ENCODE measurements around the gene TCAP. TPM values are rescaled to one million over a fixed set of nuclear protein-coding genes. Genes with fewer than 3 reads are reported as not detected.

The TCAP gene
- total and polyA plus RNA-seq, 12 donors = 0.78 to 13.6 (median 1.8) TPM; not detected in 1

GRCh38 chr17:39636927-39637736 lies 28.0 kb upstream of the TCAP start, which contains the start of gene STARD3:
STARD3 (plus strand) TSS chr17:39637144; CDS start chr17:39653532, 16,388 bp downstream.
- DNase-seq = peak; percentile 92 to 95 (median 93)
- Histone ChIP-seq H3K27ac (peak within 1 kb of the TSS; percentile 18 to 99 (median 79)), H3K36me3 (replicated peaks in 1 of 2) (no peaks in the 10 kb centered on the region), H3K27me3 (no peaks in the 10 kb centered on the region), H3K4me1 (replicated peaks in 1 of 2) (peaks cover 59 to 83% of the 10 kb centered on the region in 2 donors), H3K4me3 (peak within 1 kb of the TSS; percentile 62 to 99 (median 83)), H3K9me3 (replicated peaks in 1 of 3) (no peaks in the 10 kb centered on the region)
- 0 to 1% (median 1%) methylated on average over 32 to 69 of the region's 69 CpGs for WGBS, 4 donors
- TF ChIP-seq CTCF (IDR thresholded peaks at IDR 0.05) (peak in 1 of 6 experiments; percentile 17), POLR2A (IDR thresholded peaks at IDR 0.05) (peak; percentile 70 to 74)
- intact Hi-C loops (cut with DNase I) = no loop called here

DNA sequence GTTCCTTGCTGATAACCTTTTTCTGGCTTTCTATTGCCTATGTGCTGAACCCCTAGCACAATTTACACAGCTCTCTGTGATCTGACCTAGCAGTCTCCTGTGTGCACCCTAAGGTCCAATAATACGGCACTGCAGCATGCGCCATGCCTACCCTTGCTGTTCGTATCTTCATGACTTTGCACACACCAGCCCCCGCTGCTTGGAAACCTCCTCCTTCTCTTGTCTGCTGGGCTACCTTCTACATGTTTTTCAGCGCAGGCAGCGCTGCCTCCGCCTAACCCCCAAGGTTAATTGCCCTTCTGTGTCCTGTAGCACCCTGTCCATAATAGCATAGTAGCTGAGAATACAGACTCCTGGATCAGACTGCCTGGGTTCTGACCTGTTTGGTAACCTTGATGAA lies 26.8 kb upstream of the TCAP start:
- Histone ChIP-seq H3K27ac (peak overlapping the region in 1 of 5 donors; percentile 55), H3K9me3 (replicated peaks in 1 of 3) (no peaks in the 10 kb centered on the region), H3K27me3 (no peaks in the 10 kb centered on the region), H3K36me3 (replicated peaks in 1 of 2) (no peaks in the 10 kb centered on the region), H3K4me3 (peak overlapping the region in 1 of 4 donors; percentile 99), H3K4me1 (replicated peaks in 1 of 2) (peaks cover 59 to 86% of the 10 kb centered on the region in 2 donors)
- intact Hi-C loops (cut with DNase I) = no loop called here
- no peak for DNase-seq
- 59 to 81% (median 68%) methylated on average over 7 of the region's 7 CpGs for WGBS, 4 donors
- TF ChIP-seq POLR2A (IDR thresholded peaks at IDR 0.05) = no peak
- no peak for TF ChIP-seq CTCF (IDR thresholded peaks at IDR 0.05)

GRCh38 chr17:39639043-39639442 lies 26.1 kb upstream of the TCAP start:
- WGBS, 4 donors = 68 to 83% (median 79%) methylated on average over 2 of the region's 2 CpGs
- intact Hi-C loops (cut with DNase I) = no loop called here
- Histone ChIP-seq H3K36me3 (replicated peaks in 1 of 2) (no peaks in the 10 kb centered on the region), H3K27me3 (no peaks in the 10 kb centered on the region), H3K9me3 (replicated peaks in 1 of 3) (no peaks in the 10 kb centered on the region), H3K4me1 (replicated peaks in 1 of 2) (peaks cover 62 to 88% of the 10 kb centered on the region in 2 donors), H3K27ac (peak overlapping the region in 3 of 5 donors; percentile 55 to 75 (median 58)), H3K4me3 (no peak overlapping the region)
- DNase-seq = no peak
- no peak for TF ChIP-seq POLR2A (IDR thresholded peaks at IDR 0.05)

DNA sequence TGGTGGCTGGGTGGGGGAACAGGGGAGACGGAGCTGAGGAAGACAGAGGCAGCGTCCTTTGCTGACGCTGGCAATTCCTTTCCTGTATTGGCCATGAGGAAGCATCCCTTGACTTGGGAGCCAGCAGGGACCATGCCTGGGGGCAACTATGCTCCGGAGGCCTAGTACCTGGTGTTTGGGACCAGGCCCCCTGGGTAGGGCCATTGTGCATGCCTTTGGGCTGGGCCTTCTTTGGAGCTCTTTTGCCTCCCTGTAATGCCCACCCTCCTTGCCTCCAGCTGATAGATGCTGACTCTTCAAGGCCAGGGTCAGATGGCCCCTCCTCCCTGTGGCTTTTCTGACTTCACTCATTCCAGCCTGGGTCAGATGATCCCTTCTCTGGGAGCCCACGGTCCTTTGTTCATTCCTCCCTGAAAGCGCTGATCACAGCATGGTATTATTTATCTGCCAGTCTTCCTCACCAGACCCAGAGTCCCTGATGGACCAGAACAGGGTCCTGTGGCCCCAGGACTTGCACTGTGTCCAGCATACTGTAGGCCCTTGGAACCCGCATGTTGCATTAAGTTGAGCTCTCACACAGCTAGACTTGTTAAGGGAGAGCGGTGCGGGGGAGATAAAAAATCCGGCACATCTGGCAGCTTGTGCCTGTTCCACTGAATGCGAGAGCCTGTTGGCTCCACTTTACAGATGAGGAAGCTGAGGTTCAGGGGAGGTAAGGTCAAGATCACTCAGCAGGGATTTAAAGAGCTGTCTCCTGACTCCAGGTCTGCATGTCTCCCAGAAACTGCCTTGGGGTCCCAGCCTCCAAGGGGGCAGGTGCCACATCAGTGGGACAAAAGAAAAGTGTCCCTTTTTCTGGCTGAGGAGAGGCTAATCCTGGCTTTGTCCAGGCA lies 25.3 kb upstream of the TCAP start:
- 49 to 74% (median 61%) methylated on average over 10 to 11 of the region's 11 CpGs for WGBS, 4 donors
- peak in 4 of 7 donors; percentile 44 to 64 (median 57) for DNase-seq
- intact Hi-C loops (cut with DNase I) = no loop called here
- Histone ChIP-seq H3K4me3 (peak overlapping the region in 1 of 4 donors; percentile 24), H3K4me1 (replicated peaks in 1 of 2) (peaks cover 62 to 85% of the 10 kb centered on the region in 2 donors), H3K27ac (peak overlapping the region in 3 of 5 donors; percentile 55 to 75 (median 58)), H3K9me3 (replicated peaks in 1 of 3) (no peaks in the 10 kb centered on the region), H3K27me3 (no peaks in the 10 kb centered on the region), H3K36me3 (replicated peaks in 1 of 2) (no peaks in the 10 kb centered on the region)
- TF ChIP-seq CTCF (IDR thresholded peaks at IDR 0.05) (no peak), POLR2A (IDR thresholded peaks at IDR 0.05) (peak in 1 of 2 donors; percentile 36)
